ENCODE measurements around the gene KLHL11.

The KLHL11 gene

GRCh38 chr17:41871789-41872188, 6.6 kb upstream of the KLHL11 start:
- no peak for DNase-seq (ENCODE audit: low read depth)
- no peak for TF ChIP-seq CTCF (conservative IDR thresholded peaks at IDR 0.05; ENCODE audit: control insufficient read depth, insufficient read depth, low read depth, low read length)
- H3K4me3 ChIP-seq (ENCODE audit: control insufficient read depth, low read depth, low read length), result no peak overlapping the region

GRCh38 chr17:41870627-41871026, 5.4 kb upstream of the KLHL11 start:
- peak; percentile 48 for DNase-seq (ENCODE audit: low read depth)
- no peak overlapping the region for H3K4me3 ChIP-seq (ENCODE audit: control insufficient read depth, low read depth, low read length)
- TF ChIP-seq CTCF (conservative IDR thresholded peaks at IDR 0.05; ENCODE audit: control insufficient read depth, insufficient read depth, low read depth, low read length), result no peak

GRCh38 chr17:41870097-41870496, 4.9 kb upstream of the KLHL11 start:
- no peak for DNase-seq (ENCODE audit: low read depth)
- H3K4me3 ChIP-seq (ENCODE audit: control insufficient read depth, low read depth, low read length), result no peak overlapping the region
- no peak for TF ChIP-seq CTCF (conservative IDR thresholded peaks at IDR 0.05; ENCODE audit: control insufficient read depth, insufficient read depth, low read depth, low read length)

- no peak overlapping the region for H3K4me3 ChIP-seq (ENCODE audit: control insufficient read depth, low read depth, low read length)
- no peak for TF ChIP-seq CTCF (conservative IDR thresholded peaks at IDR 0.05; ENCODE audit: control insufficient read depth, insufficient read depth, low read depth, low read length)
- DNase-seq (ENCODE audit: low read depth), result no peak
Observed at GRCh38 chr17:41869426-41869825, 4.2 kb upstream of the KLHL11 start.

GRCh38 chr17:41868568-41868967, 3.3 kb upstream of the KLHL11 start:
- H3K4me3 ChIP-seq (ENCODE audit: control insufficient read depth, low read depth, low read length), result no peak overlapping the region
- TF ChIP-seq CTCF (conservative IDR thresholded peaks at IDR 0.05; ENCODE audit: control insufficient read depth, insufficient read depth, low read depth, low read length), result no peak
- no peak for DNase-seq (ENCODE audit: low read depth)

GRCh38 chr17:41865596-41865893, 322 bp upstream of the KLHL11 start:
- no peak for TF ChIP-seq CTCF (conservative IDR thresholded peaks at IDR 0.05; ENCODE audit: control insufficient read depth, insufficient read depth, low read depth, low read length)
- no peak for DNase-seq (ENCODE audit: low read depth)
- peak overlapping the region; percentile 41 for H3K4me3 ChIP-seq (ENCODE audit: control insufficient read depth, low read depth, low read length)

GRCh38 chr17:41864498-41864835, 756 bp downstream of the KLHL11 start:
- no peak for TF ChIP-seq CTCF (conservative IDR thresholded peaks at IDR 0.05; ENCODE audit: control insufficient read depth, insufficient read depth, low read depth, low read length)
- H3K4me3 ChIP-seq (ENCODE audit: control insufficient read depth, low read depth, low read length), result peak overlapping the region; percentile 86
- DNase-seq (ENCODE audit: low read depth), result no peak
